IPS DF 4.7 (cell line): Measurements from ENCODE around the gene PRPF8.
A peak's percentile ranks its signal among the peaks of the same experiment; 100 is the strongest.
"Not testable (repeated sequence)": the region's sequence is repeated elsewhere in the genome, so short reads cannot be mapped to it uniquely, and the experiment has no call there.

ENCODE experiments used
- DNase-seq: peaks from one replicate; pipeline ENCODE4 v3.0.0-alpha.2; 2013; ENCODE audit warnings: low spot score; ENCODE audit errors: extremely low read depth

The PRPF8 gene

GRCh38 chr17:1684378-1685189, at the start of gene PRPF8:
Gene PRPF8, minus strand, starts transcription at chr17:1684867. Its CDS starts 296 bp downstream, at chr17:1684571.
- DNase-seq: peak; percentile 88

GRCh38 chr17:1733759-1734158, 49.1 kb upstream of the PRPF8 start:
- DNase-seq: no peak

DNA sequence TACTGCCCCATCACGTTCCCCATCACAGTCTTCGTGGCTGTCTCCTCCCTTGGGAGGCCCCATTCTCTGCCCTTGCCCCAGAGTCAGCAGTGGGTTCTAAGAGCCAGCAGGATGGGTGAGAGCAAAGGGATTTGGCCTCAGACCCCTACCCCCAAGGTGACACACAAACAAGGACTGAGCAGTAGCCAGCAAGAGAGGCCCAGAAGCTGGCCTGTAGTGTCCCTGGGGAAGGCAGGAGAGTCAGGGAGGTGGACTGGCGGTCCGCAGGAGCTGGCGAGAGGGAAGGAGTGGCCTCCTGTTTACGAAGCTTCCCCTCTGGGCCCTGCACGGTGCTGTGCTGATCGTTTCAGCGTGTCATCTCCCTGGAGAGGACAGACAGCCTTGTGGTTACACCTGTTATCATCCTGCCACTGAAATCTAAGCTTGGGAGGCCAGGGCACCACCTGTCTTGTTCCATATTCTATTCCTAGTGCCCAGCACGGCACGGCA, 48.2 kb upstream of the PRPF8 start:
- DNase-seq: no peak

- DNase-seq: no peak
These were observed 47.7 kb upstream of the PRPF8 start for GRCh38 chr17:1732241-1732832.

DNA sequence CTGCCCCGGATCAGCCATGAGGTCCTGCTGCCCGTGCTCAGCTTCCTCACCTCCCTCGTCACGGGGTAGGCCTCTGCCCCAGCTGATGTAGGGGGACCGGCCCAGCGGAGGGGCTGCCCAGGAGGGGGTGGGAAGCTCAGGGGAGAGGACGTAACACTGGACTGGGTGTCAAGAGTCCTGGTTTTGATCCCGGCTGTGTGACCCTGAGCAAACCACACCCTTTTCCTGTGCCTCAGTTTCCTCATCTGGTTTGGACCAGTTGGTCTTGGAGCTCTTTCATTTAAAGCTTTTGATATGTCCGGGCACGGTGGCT, 46.5 kb upstream of the PRPF8 start:
- no peak for DNase-seq

DNA sequence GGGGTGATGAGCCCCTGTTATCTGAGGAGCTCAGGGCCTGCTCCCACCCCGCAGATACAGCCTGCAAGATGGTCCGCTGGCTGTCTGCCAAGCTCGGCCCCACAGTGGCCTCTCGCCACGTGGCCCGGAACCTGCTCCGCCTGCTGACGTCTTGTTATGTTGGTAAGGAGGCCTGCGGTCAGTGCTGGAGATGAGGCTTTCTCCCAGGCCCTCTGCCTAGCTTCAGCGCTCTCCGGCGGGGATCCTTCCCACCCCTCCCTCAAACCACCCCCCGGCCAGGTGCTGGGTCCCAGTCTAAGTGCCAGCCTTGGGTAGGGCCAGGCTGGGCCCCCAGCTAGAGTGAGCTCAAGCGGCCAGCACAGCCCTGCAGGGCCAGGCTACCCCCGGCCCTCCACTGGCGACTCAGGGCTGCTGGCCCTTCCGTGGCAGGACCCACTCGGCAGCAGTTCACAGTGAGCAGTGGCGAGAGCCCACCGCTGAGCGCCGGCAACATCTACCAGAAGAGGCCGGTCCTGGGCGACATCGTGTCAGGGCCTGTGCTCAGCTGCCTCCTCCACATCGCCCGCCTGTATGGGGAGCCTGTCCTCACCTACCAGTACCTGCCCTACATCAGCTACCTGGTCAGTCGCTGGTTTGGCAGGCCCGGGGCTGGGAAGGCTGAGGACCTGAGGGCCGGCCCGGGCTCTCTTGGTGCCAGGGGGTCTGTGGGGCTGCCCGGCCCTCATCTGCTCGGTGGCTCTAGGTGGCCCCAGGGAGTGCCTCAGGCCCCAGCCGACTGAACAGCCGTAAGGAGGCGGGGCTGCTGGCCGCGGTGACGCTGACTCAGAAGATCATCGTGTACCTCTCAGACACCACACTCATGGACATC, 45.9 kb upstream of the PRPF8 start:
- DNase-seq: no peak

DNA sequence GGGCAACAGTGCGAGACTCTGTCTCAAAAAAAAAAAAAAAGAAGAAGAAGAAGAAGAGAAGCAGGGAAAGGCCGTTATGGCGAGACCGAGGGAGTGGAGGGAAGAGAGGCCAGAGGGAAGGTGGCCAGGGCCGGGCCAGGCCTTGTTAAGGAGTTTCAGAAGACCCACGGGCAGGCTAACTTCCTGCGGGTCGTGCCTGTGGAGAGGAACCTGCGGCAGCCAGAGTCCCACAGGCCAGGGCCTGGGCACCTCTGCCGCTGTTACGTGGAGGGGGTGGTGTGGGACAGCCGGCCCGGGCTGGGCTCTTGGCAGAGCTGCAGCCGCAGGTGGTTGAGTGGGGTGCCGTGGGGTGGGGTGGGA, 45.3 kb upstream of the PRPF8 start:
- DNase-seq: no peak

GRCh38 chr17:1727876-1728630, 43.4 kb upstream of the PRPF8 start:
- no peak for DNase-seq

- no peak for DNase-seq
These were observed 42.7 kb upstream of the PRPF8 start for GRCh38 chr17:1727258-1727789.

DNA sequence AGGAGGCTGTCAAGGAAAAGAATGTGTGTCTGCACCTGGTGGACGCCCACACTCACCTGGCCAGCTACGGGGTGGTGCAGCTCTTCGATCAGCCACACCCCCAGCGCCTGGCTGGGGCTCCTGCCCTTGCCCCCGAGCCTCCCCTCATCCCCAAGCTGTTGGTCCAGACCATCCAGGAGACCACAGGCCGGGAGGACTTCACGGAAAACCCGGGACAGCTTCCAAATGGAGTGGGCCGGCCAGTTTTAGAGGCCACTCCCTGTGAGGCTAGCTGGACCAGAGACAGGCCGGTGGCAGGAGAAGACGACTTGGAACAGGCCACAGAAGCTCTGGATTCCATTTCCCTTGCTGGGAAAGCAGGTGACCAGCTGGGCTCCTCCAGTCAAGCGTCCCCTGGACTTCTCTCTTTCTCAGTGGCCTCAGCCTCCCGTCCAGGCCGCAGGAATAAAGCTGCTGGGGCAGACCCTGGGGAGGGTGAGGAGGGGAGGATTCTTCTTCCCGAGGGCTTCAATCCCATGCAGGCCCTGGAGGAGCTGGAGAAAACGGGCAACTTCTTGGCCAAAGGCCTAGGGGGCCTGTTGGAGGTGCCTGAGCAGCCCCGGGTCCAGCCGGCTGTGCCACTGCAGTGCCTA, 42.1 kb upstream of the PRPF8 start:
- no peak for DNase-seq

DNA sequence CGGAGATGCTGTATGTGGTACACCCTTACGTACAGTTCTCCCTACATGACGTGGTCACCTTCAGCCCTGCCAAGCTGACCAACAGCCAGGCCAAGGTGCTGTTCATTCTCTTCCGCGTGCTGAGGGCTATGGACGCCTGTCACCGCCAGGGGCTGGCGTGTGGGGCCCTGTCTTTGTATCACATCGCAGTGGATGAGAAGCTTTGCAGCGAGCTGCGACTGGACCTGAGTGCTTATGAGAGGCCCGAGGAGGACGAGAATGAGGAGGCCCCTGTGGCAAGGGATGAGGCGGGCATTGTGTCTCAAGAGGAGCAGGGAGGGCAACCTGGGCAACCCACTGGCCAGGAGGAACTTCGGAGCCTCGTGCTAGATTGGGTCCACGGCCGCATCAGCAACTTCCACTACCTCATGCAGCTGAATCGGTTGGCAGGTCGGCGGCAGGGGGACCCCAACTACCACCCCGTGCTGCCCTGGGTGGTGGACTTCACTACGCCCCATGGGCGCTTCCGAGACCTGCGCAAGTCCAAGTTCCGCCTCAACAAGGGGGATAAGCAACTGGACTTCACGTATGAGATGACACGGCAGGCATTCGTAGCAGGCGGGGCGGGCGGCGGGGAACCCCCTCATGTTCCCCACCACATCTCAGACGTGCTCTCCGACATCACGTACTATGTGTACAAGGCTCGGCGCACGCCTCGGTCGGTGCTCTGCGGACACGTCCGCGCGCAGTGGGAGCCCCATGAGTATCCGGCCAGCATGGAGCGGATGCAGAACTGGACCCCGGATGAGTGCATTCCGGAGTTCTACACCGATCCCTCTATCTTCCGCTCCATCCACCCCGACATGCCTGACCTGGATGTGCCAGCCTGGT, 41.2 kb upstream of the PRPF8 start:
- no peak for DNase-seq

GRCh38 chr17:1724869-1725641, 40.4 kb upstream of the PRPF8 start:
- no peak for DNase-seq

DNA sequence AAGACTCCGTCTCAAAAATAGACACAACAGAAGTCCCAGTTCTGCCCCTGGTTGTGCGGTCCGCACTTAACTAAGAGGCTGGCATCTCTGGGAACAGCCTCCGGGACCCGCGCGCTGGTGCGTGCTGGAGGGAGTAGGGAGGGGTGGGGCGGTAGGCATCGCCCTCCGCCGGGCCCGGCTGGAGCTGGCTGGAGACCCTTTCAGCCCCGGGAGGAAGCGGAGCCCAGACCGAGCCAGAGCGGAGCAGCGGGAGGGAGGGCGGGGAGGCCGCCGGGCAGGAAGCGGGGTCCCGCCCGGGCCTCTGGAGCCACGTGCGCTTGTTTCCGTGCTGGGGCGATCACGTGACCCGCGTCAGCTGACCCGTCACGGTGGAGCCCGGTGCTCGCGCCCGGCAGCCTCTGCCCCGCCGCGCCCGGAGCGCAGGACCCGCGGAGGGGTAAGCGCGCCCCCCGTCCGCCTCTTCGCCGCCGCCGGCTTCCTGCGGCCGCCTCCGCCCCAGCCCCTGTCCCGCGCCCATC, 39.7 kb upstream of the PRPF8 start, which contains the start of gene WDR81:
WDR81 (plus strand) TSS at position 354 of the 518 bp plus-strand sequence. CDS start 256 bp downstream, outside the sequence.
- DNase-seq: no peak

- not testable (repeated sequence) for DNase-seq
These were observed 37.4 kb upstream of the PRPF8 start for GRCh38 chr17:1722022-1722421.

DNA sequence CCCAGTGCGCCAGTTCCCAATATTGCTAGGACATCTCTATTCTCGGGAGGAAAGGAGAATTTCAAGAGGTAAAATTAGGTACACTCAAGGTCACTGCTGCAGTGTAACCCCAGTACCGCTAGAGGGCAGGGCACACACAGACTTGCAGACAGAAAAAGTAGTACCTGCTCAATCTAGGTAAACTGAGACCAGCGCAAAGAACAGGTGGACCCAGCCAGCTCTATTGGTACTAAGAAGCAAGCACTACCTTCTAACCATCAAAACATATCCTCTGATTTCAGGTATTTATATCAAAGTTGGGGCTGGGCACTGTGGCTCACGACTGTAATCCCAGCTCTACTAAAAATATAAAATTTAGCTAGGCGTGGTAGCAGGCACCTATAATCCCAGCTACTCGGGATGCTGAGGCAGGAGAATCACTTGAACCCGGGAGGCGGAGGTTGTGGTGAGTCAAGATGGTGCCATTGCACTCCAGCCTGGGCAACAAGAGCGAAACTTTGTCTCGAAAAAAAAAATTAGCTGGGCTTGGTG, 36.3 kb upstream of the PRPF8 start:
- no peak for DNase-seq

GRCh38 chr17:1718362-1719165, 33.9 kb upstream of the PRPF8 start:
- no peak for DNase-seq

DNA sequence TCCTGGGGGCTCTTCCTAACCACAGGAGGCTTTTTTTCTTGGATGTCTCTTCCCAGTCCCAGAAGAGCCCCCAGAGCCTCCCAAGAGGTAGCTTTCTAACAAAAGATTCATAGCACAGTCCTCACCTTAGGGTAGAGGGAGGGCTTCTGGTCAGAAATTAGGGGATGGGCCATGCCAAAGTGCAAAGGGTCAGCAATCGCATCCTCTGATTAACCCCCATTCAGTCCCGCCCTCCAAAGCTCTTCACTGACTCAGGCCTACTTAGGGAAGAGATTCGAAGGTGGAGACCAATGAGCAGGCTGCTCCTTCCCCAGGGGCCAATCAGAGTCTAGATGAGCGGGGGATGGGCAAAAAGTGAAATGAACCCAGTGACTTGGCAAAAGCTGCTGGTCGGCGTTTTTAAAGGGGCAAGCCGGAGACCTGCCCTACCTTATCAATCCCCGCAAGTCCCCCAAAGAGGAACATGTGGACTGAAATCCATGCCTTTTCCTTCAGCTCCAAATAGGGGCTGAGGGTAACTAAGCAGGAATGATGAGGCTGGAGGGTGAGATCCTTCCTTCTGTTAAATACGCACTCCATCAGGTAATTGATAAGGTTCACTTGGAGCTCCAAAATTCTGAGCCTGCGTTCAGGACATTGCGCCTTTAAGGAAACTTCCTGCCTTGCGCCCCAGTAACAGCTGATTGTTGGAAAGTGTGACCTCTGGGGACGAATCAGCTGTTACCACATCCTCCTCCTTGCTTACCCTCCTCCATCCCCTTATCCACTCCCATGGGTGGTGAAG, 32.4 kb upstream of the PRPF8 start:
- DNase-seq: peak; percentile 98
